Iris pigment epithelial cell (primary cell): Measurements from ENCODE around the gene SLC8A3.

Source experiments
- DNase-seq: peaks from one replicate; pipeline ENCODE4 v3.0.0-alpha.2; 2011; ENCODE audit warnings: low read depth

SLC8A3 gene

GRCh38 chr14:70173569-70173968 is 15.2 kb downstream of the SLC8A3 start:
- no peak for DNase-seq

GRCh38 chr14:70171726-70172125 is 17.0 kb downstream of the SLC8A3 start:
- DNase-seq = no peak

- no peak for DNase-seq
Observed at GRCh38 chr14:70170976-70171375, 17.8 kb downstream of the SLC8A3 start.

GRCh38 chr14:70168406-70168805 is 20.3 kb downstream of the SLC8A3 start:
- DNase-seq = no peak

GRCh38 chr14:70166530-70167203 is 22.1 kb downstream of the SLC8A3 start:
- no peak for DNase-seq

- DNase-seq = no peak
Observed at GRCh38 chr14:70162358-70162757, 26.4 kb downstream of the SLC8A3 start.

- no peak for DNase-seq
Observed at GRCh38 chr14:70156592-70156991, 32.2 kb downstream of the SLC8A3 start.

GRCh38 chr14:70152704-70153103 is 36.0 kb downstream of the SLC8A3 start:
- no peak for DNase-seq

GRCh38 chr14:70152081-70152480 is 36.7 kb downstream of the SLC8A3 start:
- no peak for DNase-seq

- DNase-seq = no peak
Observed at GRCh38 chr14:70149596-70150165, 39.1 kb downstream of the SLC8A3 start.

GRCh38 chr14:70148911-70149595 is 39.7 kb downstream of the SLC8A3 start:
- no peak for DNase-seq

GRCh38 chr14:70148351-70148750 is 40.4 kb downstream of the SLC8A3 start:
- no peak for DNase-seq

GRCh38 chr14:70144046-70144445 is 44.7 kb downstream of the SLC8A3 start:
- DNase-seq = no peak

GRCh38 chr14:70143306-70143705 is 45.4 kb downstream of the SLC8A3 start:
- no peak for DNase-seq

- no peak for DNase-seq
Observed at GRCh38 chr14:70140614-70141013, 48.1 kb downstream of the SLC8A3 start.

- no peak for DNase-seq
Observed at GRCh38 chr14:70139384-70139783, 49.4 kb downstream of the SLC8A3 start.

- no peak for DNase-seq
Observed at GRCh38 chr14:70137788-70138187, 51.0 kb downstream of the SLC8A3 start.

GRCh38 chr14:70133461-70133860 is 55.3 kb downstream of the SLC8A3 start:
- DNase-seq = no peak

- DNase-seq = no peak
Observed at GRCh38 chr14:70130482-70130881, 58.3 kb downstream of the SLC8A3 start.

- no peak for DNase-seq
Observed at GRCh38 chr14:70127186-70127585, 61.6 kb downstream of the SLC8A3 start.

GRCh38 chr14:70123796-70124195 is 65.0 kb downstream of the SLC8A3 start:
- no peak for DNase-seq

GRCh38 chr14:70121521-70121920 is 67.2 kb downstream of the SLC8A3 start:
- DNase-seq = no peak

- no peak for DNase-seq
Observed at GRCh38 chr14:70118064-70118463, 70.7 kb downstream of the SLC8A3 start.

GRCh38 chr14:70116278-70116677 is 72.5 kb downstream of the SLC8A3 start:
- DNase-seq = no peak
